HG03442 (cell line): Measurements from ENCODE around the gene UGT2A1.
"Not testable (repeated sequence)": the region's sequence is repeated elsewhere in the genome, so short reads cannot be mapped to it uniquely, and the experiment has no call there.

Experiments used
- ATAC-seq: cut with Tn5 transposase; IDR thresholded peaks from one replicate; pipeline ENCODE4 v1.9.1; 2021; ENCODE audit warnings: mild to moderate bottlenecking, moderate library complexity; ENCODE audit not compliant: unreplicated experiment

UGT2A1 gene

GRCh38 chr4:69653147-69653546, at the start of gene UGT2A1:
Gene UGT2A1 (minus strand): TSS chr4:69653247. CDS start chr4:69647644, 5,603 bp downstream.
- no peak for ATAC-seq

DNA sequence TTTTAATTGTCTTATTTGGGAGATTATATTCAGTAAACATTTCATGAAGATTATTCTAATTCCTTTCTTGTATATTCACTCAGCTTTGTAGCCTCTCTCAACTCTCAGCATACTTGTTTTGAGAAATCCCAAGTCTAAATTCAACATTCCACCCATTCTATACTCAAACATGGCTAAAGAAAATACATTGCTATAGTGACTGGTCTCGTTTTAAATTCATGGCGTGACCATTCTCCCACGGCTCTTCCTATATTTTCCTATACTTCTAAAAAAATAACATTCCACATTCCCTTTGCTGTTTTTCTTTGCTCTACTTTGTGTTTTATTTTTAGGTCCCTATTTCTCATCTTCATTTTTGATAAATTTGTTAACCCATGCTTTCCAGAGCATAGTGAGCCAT, 49.2 kb upstream of the UGT2A1 start:
- ATAC-seq = no peak

GRCh38 chr4:69701696-69702095, 48.6 kb upstream of the UGT2A1 start:
- ATAC-seq = no peak

GRCh38 chr4:69697536-69698242, 44.6 kb upstream of the UGT2A1 start:
- ATAC-seq = no peak

- peak; percentile 72 for ATAC-seq
Measured at GRCh38 chr4:69689599-69689998, 36.6 kb upstream of the UGT2A1 start.

DNA sequence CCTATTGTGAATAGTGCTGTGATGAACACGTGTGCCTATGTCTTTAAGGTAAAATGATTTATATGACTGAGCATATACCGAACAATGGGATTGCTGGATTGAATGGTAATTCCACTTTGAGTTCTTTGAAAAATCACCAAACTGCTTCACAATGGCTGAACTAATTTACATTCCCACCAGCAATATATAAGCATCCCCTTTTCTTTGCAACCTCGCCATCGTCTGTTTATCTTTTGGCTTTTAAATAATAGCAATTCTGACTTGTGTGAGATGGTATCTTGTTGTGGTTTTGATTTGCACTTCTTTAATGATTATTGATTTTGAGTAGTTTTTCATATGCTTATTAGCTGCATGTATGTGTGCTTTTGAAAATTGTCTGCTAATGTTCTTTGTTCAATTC, 31.8 kb upstream of the UGT2A1 start:
- ATAC-seq = no peak

- no peak for ATAC-seq
Measured at GRCh38 chr4:69668680-69669079, 15.6 kb upstream of the UGT2A1 start.

- not testable (repeated sequence) for ATAC-seq
Measured at GRCh38 chr4:69664009-69664408, 11.0 kb upstream of the UGT2A1 start.

DNA sequence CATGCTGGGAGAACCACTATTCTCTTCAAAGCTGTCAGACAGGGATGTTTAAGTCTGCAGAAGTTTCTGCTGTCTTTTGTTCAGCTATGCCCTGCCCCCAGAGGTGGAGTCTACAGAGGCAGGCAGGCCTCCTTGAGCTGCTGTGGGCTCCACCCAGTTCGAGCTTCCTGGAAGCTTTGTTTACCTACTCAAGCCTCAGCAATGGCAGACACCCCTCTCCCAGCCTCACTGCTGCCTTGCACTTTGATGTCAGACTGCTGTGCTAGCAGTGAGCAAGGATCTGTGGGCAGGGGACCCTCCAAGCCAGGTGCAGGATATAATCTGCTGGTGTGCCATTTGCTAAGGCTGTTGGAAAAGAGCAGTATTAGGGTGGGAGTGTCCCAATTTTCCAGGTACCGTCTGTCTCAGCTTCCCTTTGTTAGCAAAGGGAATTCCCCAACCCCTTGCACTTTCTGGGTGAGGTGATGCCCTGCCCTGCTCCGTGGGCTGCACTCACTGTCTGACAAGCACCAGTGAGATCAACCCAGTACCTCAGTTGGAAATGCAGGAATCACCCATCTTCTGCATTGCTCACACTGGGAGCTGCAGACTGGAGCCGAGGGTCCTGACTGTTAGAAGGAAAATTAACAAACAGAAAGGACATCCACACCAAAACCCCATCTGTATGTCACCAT, 8.2 kb upstream of the UGT2A1 start:
- not testable (repeated sequence) for ATAC-seq

DNA sequence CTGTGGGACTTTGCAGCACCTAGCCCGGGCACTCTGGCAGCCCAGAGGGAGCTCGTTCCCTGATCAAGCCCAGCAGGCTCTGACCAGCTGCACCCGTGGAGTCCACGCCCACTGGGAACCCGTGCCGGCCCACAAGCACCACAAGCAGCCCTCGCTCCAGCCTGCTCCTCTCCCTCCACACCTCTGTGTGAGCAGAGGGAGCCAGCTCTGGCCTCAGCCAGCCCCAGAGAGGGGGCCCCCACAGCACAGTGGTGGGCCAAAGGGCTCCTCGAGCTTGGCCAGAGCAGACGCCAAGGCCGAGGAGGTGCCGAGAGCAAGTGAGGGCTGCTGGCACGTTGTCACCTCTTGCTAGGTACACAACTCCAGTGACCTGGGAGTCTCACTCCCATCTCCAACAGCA, 5.1 kb upstream of the UGT2A1 start:
- no peak for ATAC-seq

GRCh38 chr4:69656653-69657158, 3.7 kb upstream of the UGT2A1 start:
- no peak for ATAC-seq

- ATAC-seq = no peak
Measured at GRCh38 chr4:69650872-69651271, 2.2 kb downstream of the UGT2A1 start.

DNA sequence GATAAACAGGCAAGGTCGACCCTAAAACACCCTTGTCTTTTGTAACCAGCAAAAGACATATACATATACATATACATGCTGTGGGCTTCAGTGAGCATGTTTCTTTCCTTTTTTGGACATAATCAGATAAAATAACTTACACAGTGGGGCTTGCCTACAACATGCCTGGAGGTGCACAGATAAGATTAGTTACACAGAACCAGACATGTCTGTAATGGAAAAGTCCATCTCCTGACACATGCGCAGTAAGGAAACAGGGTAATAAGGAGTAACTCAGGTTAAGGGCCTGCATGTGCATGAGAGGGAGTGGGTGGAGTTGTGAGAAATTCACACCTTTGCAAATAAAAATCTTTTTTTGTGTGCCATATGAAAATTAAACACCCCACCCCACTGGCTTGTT, 3.4 kb downstream of the UGT2A1 start:
- no peak for ATAC-seq

GRCh38 chr4:69649207-69649606, 3.8 kb downstream of the UGT2A1 start:
- ATAC-seq = no peak

DNA sequence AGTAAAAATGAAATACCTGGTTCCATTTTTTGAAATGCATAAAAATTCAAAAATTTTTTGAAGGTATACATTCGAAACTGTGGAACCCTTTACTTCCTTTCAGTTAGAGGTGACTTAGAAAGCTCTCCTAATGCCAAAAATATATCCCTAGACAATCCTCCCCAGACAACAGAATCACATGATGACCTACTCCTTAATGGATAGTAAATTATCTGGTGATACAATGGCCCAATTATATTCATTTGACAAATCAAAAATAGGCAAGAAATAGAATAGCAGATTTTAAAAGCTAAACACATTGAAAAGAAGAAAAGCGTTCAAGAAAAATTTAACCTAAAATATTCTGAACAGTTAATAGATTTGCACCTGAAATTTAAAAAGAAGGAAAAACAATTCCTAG, 10.1 kb downstream of the UGT2A1 start:
- no peak for ATAC-seq

GRCh38 chr4:69640289-69640688, 12.8 kb downstream of the UGT2A1 start:
- ATAC-seq = no peak

GRCh38 chr4:69639542-69639941, 13.5 kb downstream of the UGT2A1 start, which contains the start of gene UGT2A2:
Gene UGT2A2 (minus strand): TSS chr4:69639642. CDS start chr4:69639640, 2 bp downstream.
- no peak for ATAC-seq

DNA sequence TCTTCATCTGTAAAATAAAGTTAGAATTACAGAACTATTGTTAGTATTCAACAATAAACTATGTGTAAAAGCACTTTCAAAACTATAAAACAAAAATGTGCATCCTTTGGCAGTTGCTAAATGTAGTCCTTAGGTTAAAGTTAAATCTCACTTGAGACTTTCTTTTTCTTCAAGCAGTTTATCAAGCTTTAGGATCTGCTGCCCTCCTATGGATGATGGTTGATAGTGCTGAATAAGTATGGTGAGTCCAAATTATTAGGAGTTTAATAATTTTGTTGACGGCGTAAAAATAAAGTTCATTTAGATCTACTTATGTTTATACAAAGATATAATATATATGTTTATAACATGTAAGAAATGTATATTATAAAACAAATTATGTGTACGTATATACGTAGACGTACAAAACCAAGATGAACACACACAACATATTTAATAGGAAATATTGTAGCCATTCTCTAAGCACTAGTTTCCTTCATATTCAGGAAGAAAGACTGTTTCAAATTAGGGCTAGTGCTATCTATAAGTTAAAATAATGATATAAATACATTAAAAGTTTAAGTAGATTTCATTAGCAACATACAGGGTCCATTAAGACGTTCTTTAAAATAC, 35.9 kb downstream of the UGT2A1 start:
- no peak for ATAC-seq

GRCh38 chr4:69610484-69610883, 42.6 kb downstream of the UGT2A1 start:
- ATAC-seq = no peak

DNA sequence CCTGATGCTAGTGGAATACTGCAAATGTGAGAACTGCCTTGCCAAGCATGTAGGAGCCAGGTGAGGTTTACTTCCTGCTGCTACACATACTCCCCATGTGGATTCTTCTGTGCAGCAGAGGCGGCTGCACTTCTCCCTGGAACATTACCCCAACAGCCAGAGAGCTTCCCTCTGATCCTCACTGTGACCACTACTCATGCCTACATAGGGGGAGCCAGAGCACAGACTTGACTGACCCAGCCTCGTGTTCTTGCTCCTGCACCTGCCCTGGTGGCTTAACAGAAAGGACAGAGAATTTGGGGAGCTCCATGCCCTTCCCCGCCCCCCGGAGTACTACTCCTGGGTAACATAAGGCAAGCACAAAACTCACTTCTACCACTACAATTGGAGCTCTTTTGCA, 52.0 kb downstream of the UGT2A1 start:
- no peak for ATAC-seq

DNA sequence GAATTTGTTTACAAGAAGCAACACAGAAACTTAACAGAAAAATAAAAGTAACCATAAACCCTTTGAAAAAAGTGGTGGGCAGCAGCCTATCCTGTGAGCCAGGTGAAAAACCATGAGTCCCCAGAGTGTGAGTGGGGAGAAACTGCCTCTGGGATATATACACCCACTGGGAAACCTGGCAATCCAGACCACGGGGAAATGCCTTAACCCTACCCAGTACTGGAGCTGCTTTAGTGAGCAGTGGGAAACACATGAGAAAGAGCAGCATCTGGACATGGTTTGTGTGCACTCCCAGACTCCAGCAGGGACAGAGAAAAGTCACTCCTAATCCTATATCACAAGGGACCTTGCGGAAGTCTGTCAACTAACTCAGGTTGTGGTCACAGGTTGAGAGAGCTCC, 53.0 kb downstream of the UGT2A1 start:
- no peak for ATAC-seq

- ATAC-seq = no peak
Measured at GRCh38 chr4:69594382-69594781, 58.7 kb downstream of the UGT2A1 start.
